ENCODE data around the gene NDUFAB1. TPM values are rescaled to one million over a fixed set of nuclear protein-coding genes. Genes with fewer than 3 reads are reported as not detected.
A peak's percentile ranks its signal among the peaks of the same experiment; 100 is the strongest.

Gene NDUFAB1
- total and polyA plus RNA-seq, 2 donors from 2014 or later = 66.6 to 374 TPM

DNA sequence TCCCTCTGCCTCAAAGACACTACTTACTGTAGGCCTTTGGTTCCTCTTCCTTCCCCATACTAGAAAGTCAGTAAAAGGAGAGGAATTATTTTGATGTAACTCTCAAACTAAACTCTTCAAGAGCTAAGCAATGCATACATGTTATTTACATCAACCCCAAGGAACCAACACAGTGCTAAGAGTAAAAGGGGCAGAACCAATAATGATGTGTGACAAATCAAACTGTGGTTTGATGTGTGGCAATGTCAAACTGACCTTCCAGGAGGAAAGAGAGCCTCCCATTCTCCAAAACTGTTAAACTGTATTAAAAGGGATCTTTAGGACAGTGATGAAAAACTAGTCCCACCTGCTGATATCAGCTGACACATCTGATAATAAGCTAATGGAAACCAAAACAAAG, 15.7 kb downstream of the NDUFAB1 start:
- H3K36me3 ChIP-seq (ENCODE audit: control insufficient read depth in 2 of 3, insufficient read depth in 3 of 3, low read length in 3 of 3) = peaks cover 17 to 50% (median 25%) of the 10 kb centered on the region in 3 donors
- no peak for TF ChIP-seq CTCF (IDR thresholded peaks at IDR 0.05; ENCODE audit: borderline replicate concordance, extremely low read depth, insufficient read depth)
- no peak for FAIRE-seq

DNA sequence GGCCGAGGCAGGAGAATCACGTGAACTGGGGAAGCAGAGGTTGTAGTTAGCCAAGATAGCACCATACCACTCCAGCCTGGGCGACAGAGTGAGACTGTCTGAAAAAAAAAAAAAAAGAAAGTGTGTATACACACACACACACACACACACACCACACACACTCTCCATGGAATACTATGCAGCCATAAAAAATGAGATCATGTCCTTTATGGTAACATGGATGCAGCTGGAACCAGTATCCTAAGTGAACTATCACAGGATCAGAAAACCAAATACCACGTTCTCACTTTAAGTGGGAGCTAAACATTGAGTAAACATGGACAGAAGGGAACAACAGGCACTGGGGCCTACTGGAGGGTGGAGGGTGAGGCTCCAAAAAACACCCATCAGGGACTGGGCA, 16.7 kb downstream of the NDUFAB1 start:
- no peak overlapping the region for H3K27ac ChIP-seq (ENCODE audit: low read depth in 2 of 2, low read length in 2 of 2)
- H3K27me3 ChIP-seq (ENCODE audit: control insufficient read depth, insufficient read depth, low read length) = no peaks in the 10 kb centered on the region
- peaks cover 15 to 40% (median 20%) of the 10 kb centered on the region in 3 donors for H3K36me3 ChIP-seq (ENCODE audit: control insufficient read depth in 2 of 3, insufficient read depth in 3 of 3, low read length in 3 of 3)
- H3K9ac ChIP-seq (ENCODE audit: low read length in 3 of 3) = no peak overlapping the region
- intact Hi-C loops (cut with DNase I) = no loop called here
- no peaks in the 10 kb centered on the region for H3K4me1 ChIP-seq (ENCODE audit: control insufficient read depth in 2 of 3, insufficient read depth in 2 of 3, low read depth in 1 of 3, low read length in 3 of 3)
- FAIRE-seq (no peak), DNase-seq (no peak)
- no peaks in the 10 kb centered on the region for H3K9me3 ChIP-seq (ENCODE audit: control insufficient read depth in 2 of 3, insufficient read depth in 1 of 3, low read length in 3 of 3)
- TF ChIP-seq CTCF (IDR thresholded peaks at IDR 0.05; ENCODE audit: borderline replicate concordance, extremely low read depth, insufficient read depth) = no peak
- no peak overlapping the region for H3K4me3 ChIP-seq (ENCODE audit: low read length in 3 of 3)

More for the DNA sequence above, 15.7 kb downstream of the NDUFAB1 start:
- Histone ChIP-seq H3K4me1 (ENCODE audit: control insufficient read depth in 2 of 3, insufficient read depth in 2 of 3, low read depth in 1 of 3, low read length in 3 of 3) (no peaks in the 10 kb centered on the region), H3K9me3 (ENCODE audit: control insufficient read depth in 2 of 3, insufficient read depth in 1 of 3, low read length in 3 of 3) (no peaks in the 10 kb centered on the region), H3K27ac (ENCODE audit: low read depth in 2 of 2, low read length in 2 of 2) (no peak overlapping the region), H3K9ac (ENCODE audit: low read length in 3 of 3) (no peak overlapping the region), H3K4me3 (ENCODE audit: low read length in 3 of 3) (no peak overlapping the region), H3K27me3 (ENCODE audit: control insufficient read depth, insufficient read depth, low read length) (no peaks in the 10 kb centered on the region)
- intact Hi-C loops (cut with DNase I) = no loop called here
- DNase-seq = no peak

DNA sequence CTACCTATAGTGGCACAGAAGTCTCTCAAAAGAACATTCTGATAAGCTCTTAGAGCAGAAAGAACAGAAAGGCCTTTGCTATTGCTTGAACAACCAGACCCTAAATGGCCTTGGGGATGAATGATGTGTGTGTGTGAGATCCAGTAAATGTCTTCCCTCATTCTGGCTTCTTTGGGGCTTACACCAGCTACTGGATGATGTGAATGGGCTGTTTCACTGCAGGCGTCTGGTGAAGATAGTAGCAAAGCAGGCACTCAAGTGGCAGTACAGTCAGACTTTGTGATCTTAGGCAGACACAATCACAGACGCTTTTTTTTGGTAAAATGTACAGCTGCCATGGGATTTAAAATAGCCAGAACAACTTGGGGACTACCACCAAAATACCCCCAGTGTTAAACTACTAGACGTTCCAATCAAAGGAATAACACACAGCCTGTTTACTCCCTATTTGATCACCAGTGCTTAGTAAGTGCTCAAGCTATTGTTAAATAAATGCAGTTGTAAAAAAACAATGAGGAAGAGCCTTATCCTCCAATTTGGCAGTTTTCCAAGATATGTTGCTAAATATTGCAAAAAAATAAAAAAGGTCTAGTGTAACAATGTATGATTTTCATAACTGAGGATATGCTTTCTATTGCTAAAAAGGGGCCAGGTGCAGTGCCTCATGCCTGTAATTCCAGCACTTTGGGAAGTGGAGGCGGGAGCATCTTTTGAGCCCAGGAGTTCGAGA, 17.9 kb downstream of the NDUFAB1 start:
- intact Hi-C loops (cut with DNase I) = no loop called here
- Histone ChIP-seq H3K4me1 (ENCODE audit: control insufficient read depth in 2 of 3, insufficient read depth in 2 of 3, low read depth in 1 of 3, low read length in 3 of 3) (no peaks in the 10 kb centered on the region), H3K4me3 (ENCODE audit: low read length in 3 of 3) (no peak overlapping the region), H3K27ac (ENCODE audit: low read depth in 2 of 2, low read length in 2 of 2) (no peak overlapping the region), H3K9ac (ENCODE audit: low read length in 3 of 3) (no peak overlapping the region), H3K9me3 (ENCODE audit: control insufficient read depth in 2 of 3, insufficient read depth in 1 of 3, low read length in 3 of 3) (no peaks in the 10 kb centered on the region), H3K36me3 (ENCODE audit: control insufficient read depth in 2 of 3, insufficient read depth in 3 of 3, low read length in 3 of 3) (peaks cover 15 to 38% (median 18%) of the 10 kb centered on the region in 3 donors), H3K27me3 (ENCODE audit: control insufficient read depth, insufficient read depth, low read length) (no peaks in the 10 kb centered on the region)
- FAIRE-seq (no peak), DNase-seq (peak in 1 of 5 donors; percentile 11)
- TF ChIP-seq CTCF (IDR thresholded peaks at IDR 0.05; ENCODE audit: borderline replicate concordance, extremely low read depth, insufficient read depth) = no peak

Data from kidney (tissue), 14 donors.